SK-N-SH treated with all-trans-retinoic acid at 6 μM for 48 hours (cell line): ENCODE results near the gene PLCB4.

Experiments used
- CREB5 ChIP-seq: fragments of 250-450 bp; sonication (Bioruptor Pico); IDR thresholded peaks from 2 replicates; pipeline ENCODE4 v1.5.1; 2020; ENCODE audit warnings: low read depth, mild to moderate bottlenecking, moderate library complexity
- CSDC2 ChIP-seq: fragments of 250-450 bp; sonication (Bioruptor Pico); IDR thresholded peaks from 2 replicates; pipeline ENCODE4 v1.5.0; 2020; ENCODE audit warnings: mild to moderate bottlenecking, moderate library complexity
- CSRNP3 ChIP-seq: fragments of 250-450 bp; sonication (Bioruptor Pico); IDR thresholded peaks from 2 replicates; pipeline ENCODE4 v1.5.1; 2021; ENCODE audit warnings: mild to moderate bottlenecking, moderate library complexity
- GLIS3 ChIP-seq: fragments of 250-450 bp; sonication (Bioruptor Pico); IDR thresholded peaks from 2 replicates; pipeline ENCODE4 v1.5.0; 2020; ENCODE audit warnings: mild to moderate bottlenecking, moderate library complexity
- ISL1 ChIP-seq: fragments of 250-450 bp; sonication (Bioruptor Pico); IDR thresholded peaks from 2 replicates; pipeline ENCODE4 v2.1.2; 2022; ENCODE audit warnings: mild to moderate bottlenecking, moderate library complexity
- PATZ1 ChIP-seq: fragments of 250-450 bp; sonication (Bioruptor Pico); IDR thresholded peaks from 2 replicates; pipeline ENCODE4 v1.8.0; 2020; ENCODE audit warnings: mild to moderate bottlenecking, moderate library complexity, borderline replicate concordance
- POU6F1 ChIP-seq: fragments of 250-450 bp; sonication (Bioruptor Pico); IDR thresholded peaks from 2 replicates; pipeline ENCODE4 v1.8.0; 2021; ENCODE audit warnings: low read depth, mild to moderate bottlenecking, moderate library complexity, borderline replicate concordance
- RARB ChIP-seq: fragments of 250-450 bp; sonication (Bioruptor Pico); IDR thresholded peaks from 2 replicates; pipeline ENCODE4 v1.8.0; 2021; ENCODE audit warnings: mild to moderate bottlenecking, moderate library complexity
- TCF4 ChIP-seq: fragments of 250-450 bp; sonication (Bioruptor Pico); IDR thresholded peaks from 2 replicates; pipeline ENCODE4 v1.8.0; 2021; ENCODE audit warnings: mild to moderate bottlenecking, moderate library complexity, borderline replicate concordance
- TOX ChIP-seq: fragments of 250-450 bp; sonication (Bioruptor Pico); IDR thresholded peaks from 2 replicates; pipeline ENCODE4 v1.8.0; 2021; ENCODE audit warnings: mild to moderate bottlenecking, moderate library complexity, borderline replicate concordance
- ZC3H10 ChIP-seq: fragments of 250-450 bp; sonication (Bioruptor Pico); IDR thresholded peaks from 2 replicates; pipeline ENCODE4 v1.5.1; 2021; ENCODE audit warnings: mild to moderate bottlenecking, moderate library complexity
- ZFP3 ChIP-seq: fragments of 250-450 bp; sonication (Bioruptor Pico); IDR thresholded peaks from 2 replicates; pipeline ENCODE4 v1.5.0; 2020; ENCODE audit warnings: mild to moderate bottlenecking, moderate library complexity
- ZNF565 ChIP-seq: fragments of 450-650 bp; formaldehyde crosslinking; conservative IDR thresholded peaks from 2 replicates; pipeline ENCODE4 v1.5.0; 2020; ENCODE audit warnings: low read depth, mild to moderate bottlenecking, moderate library complexity
- ZNF70 ChIP-seq: fragments of 450-650 bp; formaldehyde crosslinking; IDR thresholded peaks from 2 replicates; pipeline ENCODE4 v1.5.0; 2020; ENCODE audit warnings: mild to moderate bottlenecking, moderate library complexity

GRCh38 chr20:9078826-9079731 is 10.2 kb downstream of the PLCB4 start:
- TF ChIP-seq CREB5 (no peak), ZFP3 (CRISPR knock-in tag) (no peak), PATZ1 (CRISPR knock-in tag) (no peak), RARB (CRISPR knock-in tag) (no peak), CSDC2 (CRISPR knock-in tag) (no peak), ZNF70 (CRISPR knock-in tag) (no peak), ISL1 (CRISPR knock-in tag) (no peak), ZC3H10 (CRISPR knock-in tag) (no peak), TOX (CRISPR knock-in tag) (no peak), POU6F1 (CRISPR knock-in tag) (no peak), TCF4 (CRISPR knock-in tag) (no peak), CSRNP3 (no peak), ZNF565 (no peak), GLIS3 (no peak)
